ENCODE measurements around the gene AKR1C1.
"Not testable (repeated sequence)": the region's sequence is repeated elsewhere in the genome, so short reads cannot be mapped to it uniquely, and the experiment has no call there.

AKR1C1 gene

GRCh38 chr10:5013385-5013784 lies 50.2 kb downstream of the AKR1C1 start:
- Histone ChIP-seq H3K27ac (ENCODE audit: low read length) (no peak overlapping the region), H3K27me3 (ENCODE audit: insufficient read depth, low read length) (no peaks in the 10 kb centered on the region), H3K9me3 (ENCODE audit: insufficient read depth, low read depth, low read length) (no peaks in the 10 kb centered on the region), H3K4me1 (ENCODE audit: insufficient read depth, low read length) (peaks cover 8% of the 10 kb centered on the region; the same call in 1 of the 2 replicates), H3K4me3 (ENCODE audit: low read length) (no peak overlapping the region), H3K36me3 (ENCODE audit: insufficient read depth, low read depth, low read length) (no peaks in the 10 kb centered on the region), H3K9ac (ENCODE audit: low read depth, low read length) (no peak overlapping the region)

DNA sequence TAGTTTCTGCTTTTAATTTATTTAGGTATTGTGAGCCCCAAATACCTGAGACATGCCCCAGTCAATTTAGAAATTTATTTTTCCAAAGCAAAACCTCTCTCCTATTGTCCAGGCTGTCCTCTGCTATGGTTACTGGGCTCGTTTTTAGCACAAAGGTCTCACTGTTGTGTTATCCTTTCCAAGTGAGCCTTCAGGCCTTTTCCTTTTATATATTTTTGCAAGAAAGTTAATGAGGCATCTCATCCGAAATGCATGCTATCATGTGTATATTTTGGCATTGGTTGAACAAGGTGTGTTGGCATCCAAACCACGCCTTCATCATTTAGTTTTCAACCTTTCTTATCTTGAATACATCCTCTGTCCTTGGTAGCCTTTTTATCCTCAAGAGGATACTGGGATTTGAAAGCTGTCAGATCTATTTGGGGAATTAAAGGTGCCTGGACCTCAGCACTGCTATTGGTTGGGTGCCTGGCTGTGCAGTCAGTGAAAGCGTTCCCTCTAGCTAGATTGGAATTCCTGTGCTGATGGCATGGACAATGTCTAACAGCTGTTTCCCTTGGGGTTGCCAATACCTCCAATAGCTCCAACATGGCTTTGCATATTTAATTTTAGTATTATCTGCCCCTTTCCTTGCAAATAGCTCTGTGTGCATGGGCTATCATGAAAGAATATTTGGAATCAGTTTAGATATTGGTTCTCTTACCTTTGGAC lies 51.1 kb downstream of the AKR1C1 start:
- H3K36me3 ChIP-seq (ENCODE audit: insufficient read depth, low read depth, low read length); H3K9me3 ChIP-seq (ENCODE audit: insufficient read depth, low read depth, low read length); H3K27ac ChIP-seq (ENCODE audit: low read length); H3K4me3 ChIP-seq (ENCODE audit: low read length); H3K27me3 ChIP-seq (ENCODE audit: insufficient read depth, low read length); H3K9ac ChIP-seq (ENCODE audit: low read depth, low read length): not testable (repeated sequence)
- H3K4me1 ChIP-seq (ENCODE audit: insufficient read depth, low read length), result peaks cover 13% of the 10 kb centered on the region; the same call in 1 of the 2 replicates

DNA sequence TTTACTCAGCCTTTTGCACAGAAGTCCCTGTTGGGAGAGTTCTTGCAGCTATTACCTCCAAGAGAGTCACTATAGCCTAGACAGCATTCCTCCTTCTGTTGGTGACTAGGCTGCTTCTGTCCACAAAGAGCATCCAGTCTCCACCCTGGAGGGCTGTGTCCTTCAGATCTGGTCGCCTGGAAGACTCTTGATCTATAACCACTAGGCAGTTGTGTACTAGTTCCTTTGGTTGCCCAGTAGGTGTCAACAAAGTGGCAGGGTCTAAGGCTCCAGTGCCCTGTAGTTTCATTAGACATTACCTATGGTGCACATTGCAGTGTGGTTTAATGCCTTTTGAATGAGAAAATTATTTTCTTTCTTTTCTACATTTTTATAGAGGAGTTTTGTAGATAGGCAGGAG lies 51.7 kb downstream of the AKR1C1 start:
- Histone ChIP-seq H3K4me3 (ENCODE audit: low read length) (no peak overlapping the region), H3K9me3 (ENCODE audit: insufficient read depth, low read depth, low read length) (no peaks in the 10 kb centered on the region), H3K27me3 (ENCODE audit: insufficient read depth, low read length) (no peaks in the 10 kb centered on the region), H3K4me1 (ENCODE audit: insufficient read depth, low read length) (peaks cover 13% of the 10 kb centered on the region; the same call in 1 of the 2 replicates), H3K9ac (ENCODE audit: low read depth, low read length) (no peak overlapping the region), H3K27ac (ENCODE audit: low read length) (no peak overlapping the region), H3K36me3 (ENCODE audit: insufficient read depth, low read depth, low read length) (no peaks in the 10 kb centered on the region)

- Histone ChIP-seq H3K4me1 (ENCODE audit: insufficient read depth, low read length) (peaks cover 13% of the 10 kb centered on the region; the same call in 1 of the 2 replicates), H3K36me3 (ENCODE audit: insufficient read depth, low read depth, low read length) (no peaks in the 10 kb centered on the region), H3K9ac (ENCODE audit: low read depth, low read length) (no peak overlapping the region), H3K27ac (ENCODE audit: low read length) (no peak overlapping the region), H3K27me3 (ENCODE audit: insufficient read depth, low read length) (no peaks in the 10 kb centered on the region), H3K9me3 (ENCODE audit: insufficient read depth, low read depth, low read length) (no peaks in the 10 kb centered on the region), H3K4me3 (ENCODE audit: low read length) (no peak overlapping the region)
Measured at GRCh38 chr10:5018134-5018533, 54.9 kb downstream of the AKR1C1 start.

- H3K4me3 ChIP-seq (ENCODE audit: low read length); H3K36me3 ChIP-seq (ENCODE audit: insufficient read depth, low read depth, low read length); H3K9ac ChIP-seq (ENCODE audit: low read depth, low read length); H3K27me3 ChIP-seq (ENCODE audit: insufficient read depth, low read length); H3K27ac ChIP-seq (ENCODE audit: low read length); H3K9me3 ChIP-seq (ENCODE audit: insufficient read depth, low read depth, low read length): not testable (repeated sequence)
- peaks cover 13% of the 10 kb centered on the region; the same call in 1 of the 2 replicates for H3K4me1 ChIP-seq (ENCODE audit: insufficient read depth, low read length)
Measured at GRCh38 chr10:5018671-5019277, 55.6 kb downstream of the AKR1C1 start.

DNA sequence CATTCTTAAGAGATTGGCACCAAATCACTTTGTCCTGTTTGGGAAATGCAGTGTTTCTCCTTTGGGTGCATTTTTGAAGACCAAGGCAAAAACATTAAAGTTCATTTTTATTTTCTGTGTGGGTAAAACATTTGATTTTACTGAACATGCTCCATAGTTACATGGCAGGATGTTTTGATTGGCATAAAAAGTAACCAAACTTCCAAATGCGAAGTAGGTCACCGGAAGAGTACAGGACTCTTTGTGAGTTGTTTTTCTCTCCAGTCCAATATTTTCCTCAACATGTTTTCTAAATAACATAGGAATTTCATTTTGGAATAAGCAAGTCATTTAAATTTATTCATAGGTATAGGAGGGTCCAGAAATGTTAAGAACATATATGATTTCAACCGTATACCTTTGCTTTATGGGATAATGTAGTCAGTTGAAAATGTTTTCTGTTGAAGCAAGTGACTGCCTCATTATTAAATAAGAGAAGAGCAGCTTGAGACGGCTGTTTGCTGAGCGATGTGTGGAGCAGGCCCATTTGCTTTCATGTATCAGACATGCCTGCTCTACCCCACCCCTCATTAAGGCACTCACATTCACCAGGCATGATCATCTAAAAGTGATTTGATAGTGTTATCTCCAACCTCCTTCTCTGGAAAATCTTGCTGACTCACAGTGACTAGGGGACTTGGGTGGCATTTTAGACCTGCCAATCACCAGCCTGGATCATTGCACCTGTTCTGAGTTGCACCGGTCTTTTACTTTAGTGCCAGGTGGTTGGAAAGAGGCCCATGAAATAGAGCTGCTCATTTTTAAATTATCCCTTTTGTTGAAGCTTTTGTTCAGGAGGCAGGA lies 56.8 kb downstream of the AKR1C1 start:
- not testable (repeated sequence) for H3K9me3 ChIP-seq (ENCODE audit: insufficient read depth, low read depth, low read length); H3K36me3 ChIP-seq (ENCODE audit: insufficient read depth, low read depth, low read length); H3K4me3 ChIP-seq (ENCODE audit: low read length); H3K27me3 ChIP-seq (ENCODE audit: insufficient read depth, low read length); H3K27ac ChIP-seq (ENCODE audit: low read length); H3K9ac ChIP-seq (ENCODE audit: low read depth, low read length)
- peaks cover 13% of the 10 kb centered on the region; the same call in 1 of the 2 replicates for H3K4me1 ChIP-seq (ENCODE audit: insufficient read depth, low read length)

- peaks cover 11% of the 10 kb centered on the region; the same call in 1 of the 2 replicates for H3K4me1 ChIP-seq (ENCODE audit: insufficient read depth, low read length)
- not testable (repeated sequence) for H3K27ac ChIP-seq (ENCODE audit: low read length); H3K27me3 ChIP-seq (ENCODE audit: insufficient read depth, low read length); H3K36me3 ChIP-seq (ENCODE audit: insufficient read depth, low read depth, low read length); H3K9ac ChIP-seq (ENCODE audit: low read depth, low read length); H3K9me3 ChIP-seq (ENCODE audit: insufficient read depth, low read depth, low read length); H3K4me3 ChIP-seq (ENCODE audit: low read length)
Measured at GRCh38 chr10:5021624-5022290, 58.5 kb downstream of the AKR1C1 start.

DNA sequence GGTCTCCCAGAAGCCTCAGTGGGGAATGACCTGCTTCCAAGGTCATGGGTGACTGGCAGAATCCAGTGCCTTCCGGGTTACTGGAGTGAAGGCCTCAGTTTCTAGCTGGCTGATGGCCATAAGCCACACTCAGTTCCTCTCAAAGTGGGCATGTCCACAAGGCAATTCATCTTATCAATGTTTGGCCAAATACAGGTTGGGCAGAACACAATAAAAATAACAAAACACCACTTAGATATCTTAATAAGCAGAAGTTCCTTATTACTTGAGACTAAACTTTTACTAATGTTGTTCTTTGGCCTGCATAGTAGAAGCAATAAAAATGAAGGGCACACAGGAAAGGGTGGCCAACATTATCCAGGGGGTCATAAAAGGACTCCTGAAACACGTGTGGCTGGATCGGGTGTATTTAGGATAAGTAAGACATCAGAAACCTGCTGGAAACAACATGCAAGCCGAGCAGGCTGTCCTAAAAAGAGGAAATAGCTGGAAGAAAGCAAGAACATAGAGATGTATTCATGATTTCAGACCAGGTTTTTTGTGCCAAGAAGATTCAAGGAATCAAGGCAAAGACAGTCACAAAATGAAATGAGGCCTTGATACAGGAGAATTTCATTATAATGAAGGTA lies 60.1 kb downstream of the AKR1C1 start:
- no peak overlapping the region for H3K27ac ChIP-seq (ENCODE audit: low read length)
- no peak overlapping the region for H3K9ac ChIP-seq (ENCODE audit: low read depth, low read length)
- H3K36me3 ChIP-seq (ENCODE audit: insufficient read depth, low read depth, low read length), result no peaks in the 10 kb centered on the region
- peaks cover 5% of the 10 kb centered on the region; the same call in 1 of the 2 replicates for H3K4me1 ChIP-seq (ENCODE audit: insufficient read depth, low read length)
- H3K9me3 ChIP-seq (ENCODE audit: insufficient read depth, low read depth, low read length), result no peaks in the 10 kb centered on the region
- no peak overlapping the region for H3K4me3 ChIP-seq (ENCODE audit: low read length)
- H3K27me3 ChIP-seq (ENCODE audit: insufficient read depth, low read length), result no peaks in the 10 kb centered on the region

DNA sequence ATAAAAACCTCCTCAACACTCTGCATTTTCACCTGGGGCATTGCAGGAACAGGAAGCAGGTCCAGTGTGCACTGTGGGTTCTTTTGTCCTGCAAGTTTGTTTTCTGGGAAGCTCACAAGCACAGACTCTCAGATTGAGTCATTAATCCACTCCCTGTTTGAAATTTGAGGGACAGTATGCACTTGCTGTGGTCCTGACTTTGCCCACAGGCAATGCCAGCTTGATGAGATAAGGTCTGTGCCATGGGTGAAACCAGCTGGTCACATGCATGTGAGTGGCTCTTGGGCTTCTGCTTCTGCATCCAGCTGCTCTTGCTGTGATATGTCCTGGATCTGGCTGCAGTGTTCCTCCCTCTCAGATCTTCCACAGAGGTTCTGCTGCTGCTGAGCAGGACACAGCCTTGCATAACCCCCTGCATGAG lies 62.3 kb downstream of the AKR1C1 start:
- not testable (repeated sequence) for H3K27ac ChIP-seq (ENCODE audit: low read length); H3K27me3 ChIP-seq (ENCODE audit: insufficient read depth, low read length); H3K4me3 ChIP-seq (ENCODE audit: low read length); H3K9ac ChIP-seq (ENCODE audit: low read depth, low read length); H3K36me3 ChIP-seq (ENCODE audit: insufficient read depth, low read depth, low read length); H3K9me3 ChIP-seq (ENCODE audit: insufficient read depth, low read depth, low read length); H3K4me1 ChIP-seq (ENCODE audit: insufficient read depth, low read length)

DNA sequence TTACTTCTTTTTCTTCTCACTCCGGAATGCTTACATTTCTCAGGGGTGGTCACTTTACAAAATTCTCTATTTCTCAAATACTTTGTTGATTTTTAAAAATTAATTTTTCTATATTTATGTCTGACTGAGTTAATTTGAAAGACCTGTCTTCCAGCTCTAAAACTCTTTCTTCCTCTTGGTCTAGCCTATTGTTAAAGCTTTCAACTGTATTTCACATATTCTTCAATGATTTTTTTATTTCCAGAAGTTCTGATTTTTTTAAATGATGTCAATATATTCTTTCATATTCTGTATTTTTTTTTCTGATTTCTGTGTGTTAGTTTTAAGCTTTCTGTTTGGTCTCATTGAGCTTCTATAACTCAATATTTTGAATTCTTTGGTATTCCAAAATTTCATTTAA lies 67.8 kb downstream of the AKR1C1 start:
- Histone ChIP-seq H3K36me3 (ENCODE audit: insufficient read depth, low read depth, low read length) (no peaks in the 10 kb centered on the region), H3K9ac (ENCODE audit: low read depth, low read length) (no peak overlapping the region), H3K27me3 (ENCODE audit: insufficient read depth, low read length) (no peaks in the 10 kb centered on the region), H3K9me3 (ENCODE audit: insufficient read depth, low read depth, low read length) (no peaks in the 10 kb centered on the region), H3K4me1 (ENCODE audit: insufficient read depth, low read length) (peaks cover 5% of the 10 kb centered on the region; the same call in 1 of the 2 replicates), H3K4me3 (ENCODE audit: low read length) (no peak overlapping the region), H3K27ac (ENCODE audit: low read length) (no peak overlapping the region)

- not testable (repeated sequence) for H3K4me1 ChIP-seq (ENCODE audit: insufficient read depth, low read length); H3K4me3 ChIP-seq (ENCODE audit: low read length); H3K27me3 ChIP-seq (ENCODE audit: insufficient read depth, low read length); H3K27ac ChIP-seq (ENCODE audit: low read length); H3K9me3 ChIP-seq (ENCODE audit: insufficient read depth, low read depth, low read length); H3K9ac ChIP-seq (ENCODE audit: low read depth, low read length); H3K36me3 ChIP-seq (ENCODE audit: insufficient read depth, low read depth, low read length)
Measured at GRCh38 chr10:5031588-5031987, 68.4 kb downstream of the AKR1C1 start.

All from iPS-20b (cell line).